Activated CD8-positive, alpha-beta T cell treated with anti-CD3 and anti-CD28 coated beads for 36 hours (primary cell): ENCODE data around the gene ANKRD40CL. TPM values are rescaled to one million over a fixed set of nuclear protein-coding genes. Genes with fewer than 3 reads are reported as not detected.

Experiments
- ATAC-seq: fragments of 200-7000 bp; cut with Tn5 transposase; one replicate; pipeline ENCODE4 v1.10.0; 2021; ENCODE audit warnings: mild to moderate bottlenecking, moderate library complexity
- CTCF ChIA-PET: fragments of 350-600 bp; sonication (Branson Sonifier 250); formaldehyde crosslinking; loops from one replicate; lab custom pipeline; 2021; ENCODE audit warnings: antibody characterized with exemption; lab: Charles Lee
- POLR2A ChIA-PET: fragments of 350-600 bp; sonication (Branson Sonifier 250); formaldehyde crosslinking; loops from one replicate; lab custom pipeline; 2021; ENCODE audit warnings: antibody characterized with exemption; lab: Charles Lee
- DNase-seq: peaks from one replicate; pipeline ENCODE4 v3.0.0-alpha.2; 2020
- H3K27ac Mint-ChIP-seq: one replicate; pipeline ENCODE4 v1.8.0; 2021; ENCODE audit warnings: mild to moderate bottlenecking, mixed read lengths
- H3K27me3 Mint-ChIP-seq: one replicate; pipeline ENCODE4 v1.8.0; 2021; ENCODE audit warnings: mixed read lengths
- H3K36me3 Mint-ChIP-seq: one replicate; pipeline ENCODE4 v1.8.0; 2021; ENCODE audit warnings: low read depth, mixed read lengths
- H3K4me1 Mint-ChIP-seq: one replicate; pipeline ENCODE4 v1.8.0; 2021; ENCODE audit warnings: low read depth, mixed read lengths
- H3K4me3 Mint-ChIP-seq: one replicate; pipeline ENCODE4 v1.8.0; 2021; ENCODE audit warnings: mild to moderate bottlenecking, moderate library complexity, mixed read lengths
- H3K9me3 Mint-ChIP-seq: one replicate; pipeline ENCODE4 v1.8.0; 2021; ENCODE audit warnings: mixed read lengths
- CTCF ChIP-seq: fragments of 200-600 bp; IDR thresholded peaks from one replicate; pipeline ENCODE4 v1.8.0; 2022; ENCODE audit warnings: antibody characterized with exemption, mild to moderate bottlenecking
- intact Hi-C: fragments of 100-400 bp; cut with micrococcal nuclease; formaldehyde crosslinking; loops from one replicate; pipeline ENCODE4 v1.10.0; 2022
- total RNA-seq, 2 experiments: library from RNA; stranded (reverse); gene quantifications; one replicate each; pipeline ENCODE4 v1.2.3, GENCODE V29; 2021

Gene ANKRD40CL
- not detected for total RNA-seq

GRCh38 chr17:50767446-50767845 lies at the start of gene ANKRD40CL:
Gene ANKRD40CL (minus strand): TSS chr17:50767518. CDS start chr17:50766913, 605 bp downstream.
- POLR2A ChIA-PET = no interaction called here
- ATAC-seq (no peak), DNase-seq (no peak)
- Mint-ChIP-seq H3K36me3 (no peaks in the 10 kb centered on the region), H3K4me3 (no peak within 1 kb of the TSS), H3K27me3 (peaks cover 4% of the 10 kb centered on the region), H3K27ac (no peak within 1 kb of the TSS), H3K9me3 (no peaks in the 10 kb centered on the region), H3K4me1 (peaks cover 8% of the 10 kb centered on the region)
- no peak for TF ChIP-seq CTCF
- intact Hi-C loops = no loop called here
- CTCF ChIA-PET = interaction anchor here (8.4 kb wide), 1 partner anchor 17 kb away, joined by 49 read pairs; no protein-coding TSS in a partner anchor

GRCh38 chr17:50816271-50816670 lies 49.0 kb upstream of the ANKRD40CL start:
- Mint-ChIP-seq H3K27me3 (peaks cover 12% of the 10 kb centered on the region), H3K27ac (no peak overlapping the region), H3K9me3 (no peaks in the 10 kb centered on the region), H3K36me3 (no peaks in the 10 kb centered on the region), H3K4me1 (peaks cover 6% of the 10 kb centered on the region), H3K4me3 (no peak overlapping the region)
- no peak for TF ChIP-seq CTCF
- ChIA-PET CTCF (interaction anchor here (0.8 to 1.8 kb wide), 15 partner anchors 10 to 226 kb away, joined by 3 to 9 read pairs (median 3); no protein-coding TSS in a partner anchor), POLR2A (no interaction called here)
- no peak for DNase-seq
- ATAC-seq = no peak
- intact Hi-C loops = no loop called here

GRCh38 chr17:50815400-50815799 lies 48.1 kb upstream of the ANKRD40CL start:
- ChIA-PET CTCF (interaction anchor here (1.5 to 1.8 kb wide), 5 partner anchors 23 to 140 kb away, joined by 3 to 5 read pairs (median 3); no protein-coding TSS in a partner anchor), POLR2A (no interaction called here)
- Mint-ChIP-seq H3K27me3 (peaks cover 12% of the 10 kb centered on the region), H3K27ac (no peak overlapping the region), H3K36me3 (no peaks in the 10 kb centered on the region), H3K4me1 (peaks cover 6% of the 10 kb centered on the region), H3K4me3 (no peak overlapping the region), H3K9me3 (no peaks in the 10 kb centered on the region)
- TF ChIP-seq CTCF = no peak
- ATAC-seq = no peak
- intact Hi-C loops = no loop called here
- no peak for DNase-seq

- intact Hi-C loops = no loop called here
- ChIA-PET CTCF (no interaction called here), POLR2A (no interaction called here)
- H3K4me3 Mint-ChIP-seq = no peak overlapping the region
- H3K4me1 Mint-ChIP-seq = no peaks in the 10 kb centered on the region
- DNase-seq = no peak
- no peaks in the 10 kb centered on the region for H3K9me3 Mint-ChIP-seq
- H3K27ac Mint-ChIP-seq = no peak overlapping the region
- peaks cover 12% of the 10 kb centered on the region for H3K27me3 Mint-ChIP-seq
- no peak for TF ChIP-seq CTCF
- no peak for ATAC-seq
- no peaks in the 10 kb centered on the region for H3K36me3 Mint-ChIP-seq
Measured at GRCh38 chr17:50813583-50813982, 46.3 kb upstream of the ANKRD40CL start.

GRCh38 chr17:50808888-50809287 lies 41.6 kb upstream of the ANKRD40CL start:
- intact Hi-C loops = no loop called here
- ATAC-seq = no peak
- no peak for TF ChIP-seq CTCF
- DNase-seq = no peak
- H3K27me3 Mint-ChIP-seq = peaks cover under 1% of the 10 kb centered on the region
- no peaks in the 10 kb centered on the region for H3K9me3 Mint-ChIP-seq
- POLR2A ChIA-PET = no interaction called here
- CTCF ChIA-PET = interaction anchor here (1.3 kb wide), 1 partner anchor 26 kb away, joined by 3 read pairs; no protein-coding TSS in a partner anchor
- H3K4me3 Mint-ChIP-seq = no peak overlapping the region
- H3K4me1 Mint-ChIP-seq = no peaks in the 10 kb centered on the region
- H3K27ac Mint-ChIP-seq = no peak overlapping the region
- H3K36me3 Mint-ChIP-seq = no peaks in the 10 kb centered on the region
